ENCODE measurements around the gene SRSF8. TPM values are rescaled to one million over a fixed set of nuclear protein-coding genes. Genes with fewer than 3 reads are reported as not detected.
"Not testable (repeated sequence)": the region's sequence is repeated elsewhere in the genome, so short reads cannot be mapped to it uniquely, and the experiment has no call there.

SRSF8 gene
- total RNA-seq, 4 donors from 2014 or later: 24.3 to 70.6 (median 32.9) TPM

GRCh38 chr11:95045812-95046211, 20.9 kb upstream of the SRSF8 start:
- Histone ChIP-seq H3K4me3 (no peak overlapping the region), H3K9me3 (no peaks in the 10 kb centered on the region), H3K4me1 (no peaks in the 10 kb centered on the region), H3K27me3 (no peaks in the 10 kb centered on the region), H3K27ac (no peak overlapping the region), H3K36me3 (no peaks in the 10 kb centered on the region)
- no peak for DNase-seq
- intact Hi-C loops (cut with DNase I; ENCODE audit: low total_unique reads): no loop called here
- TF ChIP-seq POLR2A (IDR thresholded peaks at IDR 0.05) (no peak), CTCF (IDR thresholded peaks at IDR 0.05) (no peak)

- H3K27me3 ChIP-seq; H3K9me3 ChIP-seq; H3K27ac ChIP-seq; DNase-seq; intact Hi-C loops (cut with DNase I; ENCODE audit: low total_unique reads); H3K4me3 ChIP-seq; H3K36me3 ChIP-seq; H3K4me1 ChIP-seq: not testable (repeated sequence)
Measured at GRCh38 chr11:95049122-95049521, 17.6 kb upstream of the SRSF8 start, which contains the start of gene KDM4F. KDM4F (plus strand) TSS chr11:95049422.

GRCh38 chr11:95050595-95051202, 16.0 kb upstream of the SRSF8 start:
- DNase-seq: no peak
- TF ChIP-seq POLR2A (IDR thresholded peaks at IDR 0.05): no peak
- no peak for TF ChIP-seq CTCF (IDR thresholded peaks at IDR 0.05)
- Histone ChIP-seq H3K4me1 (no peaks in the 10 kb centered on the region), H3K9me3 (no peaks in the 10 kb centered on the region), H3K27ac (no peak overlapping the region), H3K27me3 (no peaks in the 10 kb centered on the region), H3K4me3 (no peak overlapping the region), H3K36me3 (no peaks in the 10 kb centered on the region)
- intact Hi-C loops (cut with DNase I; ENCODE audit: low total_unique reads): no loop called here

GRCh38 chr11:95054356-95054755, 12.4 kb upstream of the SRSF8 start:
- DNase-seq: no peak
- intact Hi-C loops (cut with DNase I; ENCODE audit: low total_unique reads): no loop called here

GRCh38 chr11:95055283-95055897, 11.3 kb upstream of the SRSF8 start:
- H3K27ac ChIP-seq: no peak overlapping the region
- no peaks in the 10 kb centered on the region for H3K9me3 ChIP-seq
- H3K4me3 ChIP-seq: no peak overlapping the region
- DNase-seq: no peak
- H3K4me1 ChIP-seq: no peaks in the 10 kb centered on the region
- TF ChIP-seq CTCF (IDR thresholded peaks at IDR 0.05) (no peak), POLR2A (IDR thresholded peaks at IDR 0.05) (no peak)
- H3K36me3 ChIP-seq: no peaks in the 10 kb centered on the region
- intact Hi-C loops (cut with DNase I; ENCODE audit: low total_unique reads): no loop called here
- H3K27me3 ChIP-seq: no peaks in the 10 kb centered on the region

More at GRCh38 chr11:95054356-95054755, 12.4 kb upstream of the SRSF8 start:
- Histone ChIP-seq H3K27ac (no peak overlapping the region), H3K4me1 (no peaks in the 10 kb centered on the region), H3K36me3 (no peaks in the 10 kb centered on the region), H3K9me3 (no peaks in the 10 kb centered on the region), H3K27me3 (no peaks in the 10 kb centered on the region), H3K4me3 (no peak overlapping the region)
- TF ChIP-seq CTCF (IDR thresholded peaks at IDR 0.05): no peak
- no peak for TF ChIP-seq POLR2A (IDR thresholded peaks at IDR 0.05)

All from uterus (tissue), 4 donors.